ENCODE results near the gene IZUMO1R. TPM values are rescaled to one million over a fixed set of nuclear protein-coding genes. Genes with fewer than 3 reads are reported as not detected.
"Not testable (repeated sequence)": the region's sequence is repeated elsewhere in the genome, so short reads cannot be mapped to it uniquely, and the experiment has no call there.

Gene IZUMO1R
- 0.11 TPM in 1 of 2 replicates, not detected in the other for total RNA-seq (2014; rRNA removed; shearing (Covaris generic))
- polyA plus RNA-seq (2015; cell fraction: cytosol; rRNA removed), result 0.27 and 0.31 TPM in 2 replicates
- polyA plus RNA-seq (2015; cell fraction: nucleus; rRNA removed), result not detected in 2 replicates

GRCh38 chr11:94303966-94304958 is at the start of gene IZUMO1R:
TSS of gene IZUMO1R (plus strand) at chr11:94304580. CDS start at chr11:94305637, 1,057 bp downstream.
- DNase-seq (ENCODE audit: low read depth), result no peak

- DNase-seq (ENCODE audit: low read depth), result no peak
Measured at GRCh38 chr11:94271885-94272372, 32.5 kb upstream of the IZUMO1R start.

GRCh38 chr11:94272738-94273313 is 31.6 kb upstream of the IZUMO1R start:
- no peak for DNase-seq (ENCODE audit: low read depth)

- no peak for DNase-seq (ENCODE audit: low read depth)
Measured at GRCh38 chr11:94275961-94276360, 28.4 kb upstream of the IZUMO1R start.

GRCh38 chr11:94276943-94277342 is 27.4 kb upstream of the IZUMO1R start:
- DNase-seq (ENCODE audit: low read depth), result no peak

- DNase-seq (ENCODE audit: low read depth), result not testable (repeated sequence)
Measured at GRCh38 chr11:94278207-94278606, 26.2 kb upstream of the IZUMO1R start.

- DNase-seq (ENCODE audit: low read depth), result no peak
Measured at GRCh38 chr11:94279996-94280395, 24.4 kb upstream of the IZUMO1R start.

- no peak for DNase-seq (ENCODE audit: low read depth)
Measured at GRCh38 chr11:94281324-94281723, 23.1 kb upstream of the IZUMO1R start.

- no peak for DNase-seq (ENCODE audit: low read depth)
Measured at GRCh38 chr11:94283678-94284077, 20.7 kb upstream of the IZUMO1R start.

GRCh38 chr11:94295534-94295933 is 8.8 kb upstream of the IZUMO1R start:
- no peak for DNase-seq (ENCODE audit: low read depth)

GRCh38 chr11:94297985-94298576 is 6.3 kb upstream of the IZUMO1R start:
- DNase-seq (ENCODE audit: low read depth), result peak; percentile 13

- DNase-seq (ENCODE audit: low read depth), result no peak
Measured at GRCh38 chr11:94302776-94303175, 1.6 kb upstream of the IZUMO1R start.

- DNase-seq (ENCODE audit: low read depth), result peak; percentile 40
Measured at GRCh38 chr11:94305146-94305545, 766 bp downstream of the IZUMO1R start.

GRCh38 chr11:94307101-94307791 is 2.9 kb downstream of the IZUMO1R start:
- no peak for DNase-seq (ENCODE audit: low read depth)

- no peak for DNase-seq (ENCODE audit: low read depth)
Measured at GRCh38 chr11:94308024-94308423, 3.6 kb downstream of the IZUMO1R start.

GRCh38 chr11:94309757-94310156 is 5.4 kb downstream of the IZUMO1R start:
- peak; percentile 13 for DNase-seq (ENCODE audit: low read depth)

- DNase-seq (ENCODE audit: low read depth), result no peak
Measured at GRCh38 chr11:94310191-94310875, 6.0 kb downstream of the IZUMO1R start.

- DNase-seq (ENCODE audit: low read depth), result no peak
Measured at GRCh38 chr11:94312339-94312738, 8.0 kb downstream of the IZUMO1R start.

- no peak for DNase-seq (ENCODE audit: low read depth)
Measured at GRCh38 chr11:94314064-94314463, 9.7 kb downstream of the IZUMO1R start.

- DNase-seq (ENCODE audit: low read depth), result peak; percentile 69
Measured at GRCh38 chr11:94315664-94316063, 11.3 kb downstream of the IZUMO1R start.

Measured in HT1080 (cell line).